ENCODE measurements around the gene SURF2. TPM values are rescaled to one million over a fixed set of nuclear protein-coding genes. Genes with fewer than 3 reads are reported as not detected.
"Not testable (repeated sequence)": the region's sequence is repeated elsewhere in the genome, so short reads cannot be mapped to it uniquely, and the experiment has no call there.

The SURF2 gene
- total RNA-seq, 3 donors from 2014 or later: 16.7 to 25.9 (median 25.2) TPM

DNA sequence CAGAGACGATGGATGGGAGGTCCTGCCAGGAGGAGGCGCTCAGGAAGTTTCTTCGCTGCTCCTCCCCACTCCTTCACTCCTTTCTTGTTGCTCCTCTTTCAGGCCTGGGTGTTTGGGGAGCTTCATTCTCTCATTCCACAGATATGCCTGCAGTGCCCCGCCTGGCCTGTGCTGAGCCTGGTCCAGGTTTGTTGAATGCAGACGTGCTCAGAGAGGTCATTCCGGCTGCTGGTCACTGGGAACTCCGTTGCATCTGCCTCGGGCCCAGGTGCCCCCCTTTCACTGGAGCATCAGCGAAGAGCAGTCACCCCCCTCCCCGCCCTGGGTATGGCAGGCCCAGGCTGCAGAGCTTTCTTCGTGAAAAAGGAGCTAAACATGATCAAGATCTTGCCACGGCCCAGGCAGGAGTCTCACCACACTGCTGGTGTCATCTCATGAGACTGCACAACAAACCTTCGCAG, 35.9 kb upstream of the SURF2 start:
- no peaks in the 10 kb centered on the region for H3K4me1 ChIP-seq
- H3K27me3 ChIP-seq: no peaks in the 10 kb centered on the region
- no peaks in the 10 kb centered on the region for H3K9me3 ChIP-seq
- intact Hi-C loops (cut with DNase I; ENCODE audit: low total_unique reads): no loop called here
- no peaks in the 10 kb centered on the region for H3K36me3 ChIP-seq
- H3K4me3 ChIP-seq: no peak overlapping the region
- no peak overlapping the region for H3K27ac ChIP-seq
- no peak for TF ChIP-seq POLR2AphosphoS5 (IDR thresholded peaks at IDR 0.05)
- DNase-seq (ENCODE audit: low spot score in 2 of 2): no peak

DNA sequence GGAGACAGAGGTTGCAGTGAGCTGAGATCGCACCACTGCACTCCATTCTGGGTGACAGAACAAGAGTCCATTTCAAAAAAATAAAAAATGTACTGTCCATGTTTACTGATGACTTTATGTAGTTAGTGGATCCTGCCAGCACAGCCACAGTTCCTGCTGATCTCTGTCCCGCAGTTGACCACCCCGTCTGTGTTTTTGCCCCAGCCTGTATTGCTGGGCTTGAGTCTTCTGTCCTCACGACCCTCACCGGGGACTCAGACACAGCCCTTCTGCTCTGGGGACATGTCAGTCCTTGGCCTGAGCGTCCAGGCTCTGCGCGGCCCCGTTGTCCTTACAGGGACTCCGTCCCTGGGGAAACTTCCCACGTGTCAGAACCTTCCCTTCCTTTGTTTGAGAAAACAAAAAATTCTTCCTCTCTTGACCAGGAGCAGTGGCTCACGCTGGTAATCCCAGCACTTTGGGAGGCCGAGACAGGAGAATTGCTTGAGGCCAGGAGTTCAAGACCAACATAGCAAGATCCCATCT, 34.9 kb upstream of the SURF2 start:
- no peaks in the 10 kb centered on the region for H3K27me3 ChIP-seq
- H3K36me3 ChIP-seq: no peaks in the 10 kb centered on the region
- H3K9me3 ChIP-seq: no peaks in the 10 kb centered on the region
- H3K27ac ChIP-seq: no peak overlapping the region
- intact Hi-C loops (cut with DNase I; ENCODE audit: low total_unique reads): no loop called here
- no peaks in the 10 kb centered on the region for H3K4me1 ChIP-seq
- no peak overlapping the region for H3K4me3 ChIP-seq
- TF ChIP-seq POLR2AphosphoS5 (IDR thresholded peaks at IDR 0.05): no peak
- TF ChIP-seq POLR2A (IDR thresholded peaks at IDR 0.05): no peak
- TF ChIP-seq, protein P1, sequence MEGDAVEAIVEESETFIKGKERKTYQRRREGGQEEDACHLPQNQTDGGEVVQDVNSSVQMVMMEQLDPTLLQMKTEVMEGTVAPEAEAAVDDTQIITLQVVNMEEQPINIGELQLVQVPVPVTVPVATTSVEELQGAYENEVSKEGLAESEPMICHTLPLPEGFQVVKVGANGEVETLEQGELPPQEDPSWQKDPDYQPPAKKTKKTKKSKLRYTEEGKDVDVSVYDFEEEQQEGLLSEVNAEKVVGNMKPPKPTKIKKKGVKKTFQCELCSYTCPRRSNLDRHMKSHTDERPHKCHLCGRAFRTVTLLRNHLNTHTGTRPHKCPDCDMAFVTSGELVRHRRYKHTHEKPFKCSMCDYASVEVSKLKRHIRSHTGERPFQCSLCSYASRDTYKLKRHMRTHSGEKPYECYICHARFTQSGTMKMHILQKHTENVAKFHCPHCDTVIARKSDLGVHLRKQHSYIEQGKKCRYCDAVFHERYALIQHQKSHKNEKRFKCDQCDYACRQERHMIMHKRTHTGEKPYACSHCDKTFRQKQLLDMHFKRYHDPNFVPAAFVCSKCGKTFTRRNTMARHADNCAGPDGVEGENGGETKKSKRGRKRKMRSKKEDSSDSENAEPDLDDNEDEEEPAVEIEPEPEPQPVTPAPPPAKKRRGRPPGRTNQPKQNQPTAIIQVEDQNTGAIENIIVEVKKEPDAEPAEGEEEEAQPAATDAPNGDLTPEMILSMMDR (IDR thresholded peaks at IDR 0.05): no peak
- no peak for DNase-seq (ENCODE audit: low spot score in 2 of 2)

DNA sequence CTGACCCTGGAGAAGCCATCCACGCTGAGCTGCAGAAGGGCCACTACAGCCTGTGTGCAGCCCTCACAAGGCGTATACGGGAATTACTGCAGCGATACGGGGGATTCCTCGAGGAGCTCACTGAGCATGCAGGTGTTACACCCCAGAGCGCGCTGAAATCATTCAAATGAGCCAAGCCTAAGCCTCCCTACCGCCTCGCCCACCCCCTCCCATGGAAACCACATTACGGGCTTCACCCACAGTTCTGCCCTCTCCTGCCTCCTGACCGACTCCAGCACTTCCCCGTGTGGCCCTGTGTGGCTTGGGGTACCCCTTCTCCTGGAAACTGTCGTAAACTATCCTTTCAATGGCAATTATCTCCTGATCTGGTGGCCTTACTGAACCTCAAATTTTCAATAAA, 33.6 kb upstream of the SURF2 start:
- no peaks in the 10 kb centered on the region for H3K27me3 ChIP-seq
- H3K9me3 ChIP-seq: no peaks in the 10 kb centered on the region
- H3K27ac ChIP-seq: no peak overlapping the region
- no peaks in the 10 kb centered on the region for H3K4me1 ChIP-seq
- no peak overlapping the region for H3K4me3 ChIP-seq
- no peaks in the 10 kb centered on the region for H3K36me3 ChIP-seq
- DNase-seq (ENCODE audit: low spot score in 2 of 2): no peak
- intact Hi-C loops (cut with DNase I; ENCODE audit: low total_unique reads): no loop called here
- no peak for TF ChIP-seq POLR2A (IDR thresholded peaks at IDR 0.05)
- TF ChIP-seq, protein P1 (IDR thresholded peaks at IDR 0.05): no peak
- TF ChIP-seq POLR2AphosphoS5 (IDR thresholded peaks at IDR 0.05): no peak

DNA sequence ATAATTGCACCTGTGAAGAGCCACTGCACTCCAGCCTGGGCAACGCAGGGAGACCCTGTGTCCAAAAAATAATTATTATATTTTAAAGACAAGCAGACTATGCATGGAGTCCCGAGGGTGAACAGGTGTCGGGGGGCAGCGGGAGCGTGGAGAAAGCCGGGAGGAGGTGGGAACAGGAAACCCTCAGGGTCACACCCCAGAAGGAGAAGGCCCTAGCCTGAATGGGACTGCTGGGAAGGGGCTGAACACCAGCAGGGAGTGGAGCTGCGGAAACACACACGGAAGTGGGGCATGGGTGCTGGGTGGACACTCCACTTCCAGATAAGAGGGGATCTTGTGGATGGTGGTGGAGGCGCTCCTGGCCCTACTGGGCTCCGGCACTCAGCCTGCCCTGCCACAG, 33.1 kb upstream of the SURF2 start:
- no peak for DNase-seq (ENCODE audit: low spot score in 2 of 2)
- Histone ChIP-seq H3K4me3 (no peak overlapping the region), H3K27me3 (no peaks in the 10 kb centered on the region), H3K27ac (no peak overlapping the region), H3K4me1 (no peaks in the 10 kb centered on the region), H3K9me3 (no peaks in the 10 kb centered on the region), H3K36me3 (no peaks in the 10 kb centered on the region)
- TF ChIP-seq POLR2AphosphoS5 (IDR thresholded peaks at IDR 0.05): no peak
- TF ChIP-seq, protein P1 (IDR thresholded peaks at IDR 0.05): no peak
- TF ChIP-seq POLR2A (IDR thresholded peaks at IDR 0.05): no peak
- intact Hi-C loops (cut with DNase I; ENCODE audit: low total_unique reads): no loop called here

DNA sequence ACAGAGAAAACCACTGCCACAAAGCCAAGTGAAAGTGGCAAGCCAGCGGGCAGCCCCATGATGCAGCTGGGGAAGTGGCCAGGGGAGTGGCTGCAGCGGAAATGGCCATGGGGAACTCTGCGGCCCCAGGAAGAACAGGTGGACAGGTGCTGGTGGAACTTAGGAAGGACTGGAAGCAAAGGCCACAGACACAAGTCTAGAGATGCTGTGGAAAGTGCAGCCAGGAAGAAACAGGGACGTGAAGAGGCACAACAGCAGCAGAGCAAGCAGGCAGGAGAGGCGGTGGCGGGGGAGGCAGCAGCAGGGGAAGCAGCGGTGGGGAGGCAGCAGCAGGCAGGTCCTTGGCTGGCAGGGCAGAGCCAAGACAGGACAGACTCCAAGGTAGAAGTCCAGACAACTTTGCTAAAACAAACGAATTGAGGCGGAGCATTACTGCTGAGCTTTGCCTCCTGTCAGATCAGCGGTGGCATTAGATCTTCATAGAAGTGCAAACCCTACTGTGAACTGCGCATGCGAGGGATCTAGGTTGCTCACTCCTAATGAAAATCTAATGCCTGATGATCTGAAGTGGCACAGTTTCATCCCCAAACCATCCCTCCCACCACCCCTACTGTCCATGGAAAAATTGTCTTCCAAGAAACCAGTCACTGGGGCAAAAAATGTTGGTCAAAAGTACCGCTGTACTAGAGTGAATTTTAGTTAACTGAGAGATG, 32.2 kb upstream of the SURF2 start:
- H3K36me3 ChIP-seq: no peaks in the 10 kb centered on the region
- no peak overlapping the region for H3K27ac ChIP-seq
- no peak for DNase-seq (ENCODE audit: low spot score in 2 of 2)
- intact Hi-C loops (cut with DNase I; ENCODE audit: low total_unique reads): no loop called here
- no peak overlapping the region for H3K4me3 ChIP-seq
- no peak for TF ChIP-seq POLR2AphosphoS5 (IDR thresholded peaks at IDR 0.05)
- TF ChIP-seq, protein P1 (IDR thresholded peaks at IDR 0.05): no peak
- TF ChIP-seq POLR2A (IDR thresholded peaks at IDR 0.05): no peak
- H3K9me3 ChIP-seq: no peaks in the 10 kb centered on the region
- no peaks in the 10 kb centered on the region for H3K4me1 ChIP-seq
- no peaks in the 10 kb centered on the region for H3K27me3 ChIP-seq

DNA sequence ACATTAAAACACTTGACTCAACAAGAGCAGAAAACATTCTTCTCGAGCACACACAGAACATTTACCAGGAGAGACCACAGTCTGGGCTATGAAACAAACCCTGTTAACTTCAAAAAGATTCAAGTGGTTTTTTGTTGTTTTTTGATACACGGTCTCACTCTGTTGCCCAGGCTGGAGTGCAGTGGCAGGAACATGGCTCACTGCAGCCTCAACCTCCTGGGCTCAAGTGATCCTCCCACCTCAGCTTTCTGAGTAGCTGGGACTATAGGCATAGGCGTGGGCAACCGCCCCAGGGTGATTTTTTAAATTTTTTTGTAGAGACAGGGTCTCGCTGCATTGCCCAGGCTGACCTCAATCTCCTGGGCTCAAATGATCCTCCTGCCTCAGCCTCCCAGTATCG, 29.3 kb upstream of the SURF2 start:
- intact Hi-C loops (cut with DNase I; ENCODE audit: low total_unique reads); DNase-seq (ENCODE audit: low spot score in 2 of 2); H3K36me3 ChIP-seq: not testable (repeated sequence)

More for the DNA sequence above, 29.3 kb upstream of the SURF2 start:
- not testable (repeated sequence) for H3K27me3 ChIP-seq, H3K9me3 ChIP-seq, H3K27ac ChIP-seq, H3K4me3 ChIP-seq, H3K4me1 ChIP-seq
